ENCODE results near the gene FBLN1. TPM values are rescaled to one million over a fixed set of nuclear protein-coding genes. Genes with fewer than 3 reads are reported as not detected.

FBLN1 gene
- total RNA-seq, 1 donor from 2014 or later: 271 TPM

- Mint-ChIP-seq H3K27ac (no peak overlapping the region), H3K4me1 (ENCODE audit: unreplicated experiment) (peaks cover 16% of the 10 kb centered on the region), H3K9me3 (no peaks in the 10 kb centered on the region), H3K36me3 (no peaks in the 10 kb centered on the region), H3K4me3 (peak overlapping the region; percentile 56), H3K27me3 (peaks cover 45% of the 10 kb centered on the region)
- TF ChIP-seq CTCF (conservative IDR thresholded peaks at IDR 0.05): peak; percentile 97
- peak; percentile 87 for DNase-seq (ENCODE audit: extremely low spot score, unreplicated experiment)
These were observed 143.1 kb downstream of the FBLN1 start for GRCh38 chr22:45645526-45646414.

DNA sequence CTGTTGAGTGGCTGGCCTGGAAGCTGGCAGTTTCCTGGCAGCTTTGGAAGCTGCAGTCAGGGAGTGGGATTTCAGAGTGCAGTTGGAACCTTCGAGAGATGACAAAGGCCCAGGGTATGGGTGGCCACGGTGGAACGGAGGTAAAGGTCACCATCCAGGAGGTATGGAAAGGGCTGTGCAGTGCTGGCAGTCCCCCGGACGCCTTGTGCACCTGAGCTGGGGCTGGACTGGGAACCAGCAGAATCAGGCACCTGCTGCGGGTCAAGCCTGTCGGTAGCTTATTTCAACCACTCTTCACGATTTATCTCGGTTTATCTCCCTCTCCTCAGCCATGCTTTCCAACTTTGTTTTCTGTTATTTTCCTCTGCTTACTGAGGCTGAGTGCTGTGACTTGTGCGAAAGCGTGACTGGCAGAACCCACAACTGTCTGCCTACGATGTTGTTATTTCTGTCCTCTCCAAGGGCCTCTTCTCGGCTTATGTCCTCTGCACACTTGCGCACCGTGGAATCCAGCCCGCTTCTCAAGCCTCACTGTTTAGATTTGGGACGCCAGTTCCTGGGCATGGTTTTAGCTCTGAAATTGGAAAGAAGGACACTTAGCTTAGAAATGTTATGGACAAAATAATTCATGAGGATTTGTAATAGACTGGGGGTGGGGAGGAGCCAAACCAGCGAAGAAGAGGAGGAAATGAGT is 145.0 kb downstream of the FBLN1 start:
- no peak for TF ChIP-seq CTCF (conservative IDR thresholded peaks at IDR 0.05)
- Mint-ChIP-seq H3K4me1 (ENCODE audit: unreplicated experiment) (peaks cover 10% of the 10 kb centered on the region), H3K36me3 (no peaks in the 10 kb centered on the region), H3K27me3 (peaks cover 44% of the 10 kb centered on the region), H3K4me3 (no peak overlapping the region), H3K9me3 (peaks cover 5% of the 10 kb centered on the region), H3K27ac (no peak overlapping the region)
- DNase-seq (ENCODE audit: extremely low spot score, unreplicated experiment): peak; percentile 55

GRCh38 chr22:45648301-45649117 is 145.8 kb downstream of the FBLN1 start:
- Mint-ChIP-seq H3K4me3 (no peak overlapping the region), H3K27me3 (peaks cover 46% of the 10 kb centered on the region)

GRCh38 chr22:45649809-45650208 is 147.1 kb downstream of the FBLN1 start:
- no peak for TF ChIP-seq CTCF (conservative IDR thresholded peaks at IDR 0.05)
- H3K9me3 Mint-ChIP-seq: peaks cover 5% of the 10 kb centered on the region
- H3K27ac Mint-ChIP-seq: no peak overlapping the region
- peaks cover 46% of the 10 kb centered on the region for H3K27me3 Mint-ChIP-seq
- H3K4me3 Mint-ChIP-seq: no peak overlapping the region
- peak; percentile 24 for DNase-seq (ENCODE audit: extremely low spot score, unreplicated experiment)
- peaks cover 11% of the 10 kb centered on the region for H3K4me1 Mint-ChIP-seq (ENCODE audit: unreplicated experiment)
- H3K36me3 Mint-ChIP-seq: no peaks in the 10 kb centered on the region

More at GRCh38 chr22:45648301-45649117, 145.8 kb downstream of the FBLN1 start:
- H3K36me3 Mint-ChIP-seq: no peaks in the 10 kb centered on the region
- no peak for TF ChIP-seq CTCF (conservative IDR thresholded peaks at IDR 0.05)
- no peak overlapping the region for H3K27ac Mint-ChIP-seq
- H3K4me1 Mint-ChIP-seq (ENCODE audit: unreplicated experiment): peaks cover 12% of the 10 kb centered on the region
- H3K9me3 Mint-ChIP-seq: peaks cover 5% of the 10 kb centered on the region
- peak; percentile 45 for DNase-seq (ENCODE audit: extremely low spot score, unreplicated experiment)

- no peak for DNase-seq (ENCODE audit: extremely low spot score, unreplicated experiment)
- no peak overlapping the region for H3K4me3 Mint-ChIP-seq
These were observed 148.0 kb downstream of the FBLN1 start for GRCh38 chr22:45650721-45651120.

More at GRCh38 chr22:45650721-45651120, 148.0 kb downstream of the FBLN1 start:
- Mint-ChIP-seq H3K4me1 (ENCODE audit: unreplicated experiment) (peaks cover 7% of the 10 kb centered on the region), H3K36me3 (no peaks in the 10 kb centered on the region), H3K27me3 (peaks cover 41% of the 10 kb centered on the region), H3K9me3 (peaks cover 5% of the 10 kb centered on the region), H3K27ac (no peak overlapping the region)
- TF ChIP-seq CTCF (conservative IDR thresholded peaks at IDR 0.05): no peak

All from type B pancreatic cell (in vitro differentiated cells).